HUES64 (cell line): ENCODE measurements around the gene PFN1.
"Not testable (repeated sequence)": the region's sequence is repeated elsewhere in the genome, so short reads cannot be mapped to it uniquely, and the experiment has no call there.

ENCODE experiments used
- H3K27ac ChIP-seq: 2 replicates; pipeline ENCODE4 v1.7.0; 2013; ENCODE audit warnings: low read depth, low read length, inconsistent platforms
- H3K27me3 ChIP-seq: 2 replicates; pipeline ENCODE4 v1.6.1; 2013; ENCODE audit warnings: mild to moderate bottlenecking, low read length; ENCODE audit not compliant: insufficient read depth
- H3K36me3 ChIP-seq: 2 replicates; pipeline ENCODE4 v1.6.1; 2013; ENCODE audit warnings: mild to moderate bottlenecking, low read length; ENCODE audit not compliant: insufficient read depth
- H3K4me1 ChIP-seq: 2 replicates; pipeline ENCODE4 v1.6.1; 2013; ENCODE audit warnings: mild to moderate bottlenecking, low read length, moderate library complexity; ENCODE audit not compliant: insufficient read depth
- H3K4me3 ChIP-seq: 2 replicates; pipeline ENCODE4 v1.5.1; 2013; ENCODE audit warnings: mild to moderate bottlenecking, low read length, moderate library complexity
- H3K9ac ChIP-seq: 2 replicates; pipeline ENCODE4 v1.6.1; 2013; ENCODE audit warnings: mild to moderate bottlenecking, low read depth, low read length
- H3K9me3 ChIP-seq: 2 replicates; pipeline ENCODE4 v1.6.1; 2013; ENCODE audit warnings: low read depth, low read length; ENCODE audit not compliant: insufficient read depth
- WGBS: fragments of 150-250, 120-280 bp; methylation state at CpG from one replicate; pipeline ENCODE4 v1.1.7; 2013; ENCODE audit warnings: missing lambda C conversion rate; 5-methylcytosine and 5-hydroxymethylcytosine counted together

PFN1 gene

DNA sequence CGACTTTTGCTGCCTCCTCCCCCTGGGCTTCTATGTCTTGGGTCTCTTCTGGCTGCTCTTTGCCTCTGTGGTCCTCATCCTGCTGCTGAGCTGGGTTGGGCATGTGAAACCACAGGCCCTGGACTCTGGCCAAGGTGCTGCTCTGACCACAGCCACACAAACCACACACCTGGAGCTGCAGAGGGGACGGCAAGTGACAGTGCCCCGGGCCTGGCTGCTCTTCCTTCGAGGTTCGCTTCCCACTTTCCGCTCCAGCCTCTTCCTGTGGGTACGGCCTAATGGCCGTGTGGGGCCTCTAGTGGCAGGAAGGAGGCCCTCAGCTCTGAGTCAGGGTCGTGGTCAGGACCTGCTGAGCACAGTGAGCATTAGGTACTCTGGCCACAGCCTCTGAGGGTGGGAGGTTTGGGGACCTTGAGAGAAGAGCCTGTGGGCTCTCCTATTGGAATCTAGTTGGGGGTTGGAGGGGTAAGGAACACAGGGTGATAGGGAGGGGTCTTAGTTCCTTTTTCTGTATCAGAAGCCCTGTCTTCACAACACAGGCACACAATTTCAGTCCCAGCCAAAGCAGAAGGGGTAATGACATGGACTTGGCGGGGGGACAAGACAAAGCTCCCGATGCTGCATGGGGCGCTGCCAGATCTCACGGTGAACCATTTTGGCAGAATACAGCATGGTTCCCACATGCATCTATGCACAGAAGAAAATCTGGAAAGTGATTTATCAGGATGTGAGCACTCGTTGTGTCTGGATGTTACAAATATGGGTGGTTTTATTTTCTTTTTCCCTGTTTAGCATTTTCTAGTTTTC lies 14.0 kb downstream of the PFN1 start:
- H3K4me3 ChIP-seq = no peak overlapping the region

DNA sequence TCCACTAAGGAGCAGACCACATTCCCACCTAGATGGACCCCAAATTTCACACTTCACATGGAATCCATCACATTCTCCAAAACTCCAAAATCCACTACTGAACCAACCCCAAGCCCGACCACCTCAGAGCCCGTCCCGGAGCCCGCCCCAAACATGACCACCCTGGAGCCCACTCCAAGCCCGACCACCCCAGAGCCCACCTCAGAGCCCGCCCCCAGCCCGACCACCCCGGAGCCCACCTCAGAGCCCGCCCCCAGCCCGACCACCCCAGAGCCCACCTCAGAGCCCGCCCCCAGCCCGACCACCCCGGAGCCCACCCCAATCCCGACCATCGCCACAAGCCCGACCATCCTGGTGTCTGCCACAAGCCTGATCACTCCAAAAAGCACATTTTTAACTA lies 14.7 kb downstream of the PFN1 start:
- no peaks in the 10 kb centered on the region for H3K9me3 ChIP-seq
- peaks cover 21% of the 10 kb centered on the region for H3K36me3 ChIP-seq
- H3K27ac ChIP-seq = no peak overlapping the region
- H3K4me3 ChIP-seq = no peak overlapping the region
- no peak overlapping the region for H3K9ac ChIP-seq
- peaks cover 3% of the 10 kb centered on the region; the same call in 1 of the 2 replicates for H3K4me1 ChIP-seq
- WGBS = 92% methylated on average over 16 of the region's 16 CpGs
- H3K27me3 ChIP-seq = no peaks in the 10 kb centered on the region

More for the DNA sequence above, 14.0 kb downstream of the PFN1 start:
- 0 out of 2 replicates have a peak overlapping the region, but pooled peaks have one; percentile 6 for H3K27ac ChIP-seq
- H3K27me3 ChIP-seq = no peaks in the 10 kb centered on the region
- no peaks in the 10 kb centered on the region for H3K9me3 ChIP-seq
- H3K36me3 ChIP-seq = peaks cover 21% of the 10 kb centered on the region
- H3K9ac ChIP-seq = no peak overlapping the region
- peaks cover 9% of the 10 kb centered on the region; the same call in 1 of the 2 replicates for H3K4me1 ChIP-seq
- WGBS = 67% methylated on average over 14 of the region's 14 CpGs

DNA sequence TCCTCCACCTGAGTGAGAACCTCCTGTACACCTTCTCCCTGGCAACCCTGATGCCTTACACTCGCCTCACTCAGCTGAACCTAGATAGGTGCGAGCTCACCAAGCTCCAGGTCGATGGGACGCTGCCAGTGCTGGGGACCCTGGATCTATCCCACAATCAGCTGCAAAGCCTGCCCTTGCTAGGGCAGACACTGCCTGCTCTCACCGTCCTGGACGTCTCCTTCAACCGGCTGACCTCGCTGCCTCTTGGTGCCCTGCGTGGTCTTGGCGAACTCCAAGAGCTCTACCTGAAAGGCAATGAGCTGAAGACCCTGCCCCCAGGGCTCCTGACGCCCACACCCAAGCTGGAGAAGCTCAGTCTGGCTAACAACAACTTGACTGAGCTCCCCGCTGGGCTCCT lies 15.6 kb downstream of the PFN1 start:
- Histone ChIP-seq H3K36me3 (peaks cover 13% of the 10 kb centered on the region), H3K9ac (no peak overlapping the region), H3K27ac (no peak overlapping the region), H3K27me3 (no peaks in the 10 kb centered on the region), H3K4me3 (no peak overlapping the region), H3K4me1 (no peaks in the 10 kb centered on the region), H3K9me3 (no peaks in the 10 kb centered on the region)
- WGBS = 90% methylated on average over 12 of the region's 12 CpGs

DNA sequence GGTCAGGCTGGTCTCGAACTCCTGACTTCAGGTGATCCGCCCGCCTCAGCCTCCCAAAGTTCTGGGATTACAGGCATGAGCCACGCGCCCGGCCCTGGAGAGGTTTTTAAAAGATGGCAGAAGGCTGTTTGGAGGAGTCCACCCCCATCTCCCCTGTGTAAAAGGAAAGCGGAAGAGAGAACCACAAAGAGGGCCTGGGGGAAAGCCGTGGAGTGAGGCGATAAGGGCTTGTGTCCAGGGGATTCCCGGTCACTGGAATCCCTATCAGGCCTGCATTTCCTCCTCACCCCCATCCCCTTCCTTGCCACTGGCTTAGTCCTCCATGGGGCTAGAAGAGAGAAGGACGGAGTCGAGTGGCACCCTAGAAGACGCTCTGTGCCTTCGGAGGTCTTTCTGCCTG lies 16.4 kb downstream of the PFN1 start, which contains the start of gene GP1BA:
Gene GP1BA, plus strand, starts transcription at position 315 of the 400 bp plus-strand sequence. CDS start 328 bp downstream, outside the sequence.
- H3K27me3 ChIP-seq = no peaks in the 10 kb centered on the region
- no peak within 1 kb of the TSS for H3K27ac ChIP-seq
- H3K9me3 ChIP-seq = no peaks in the 10 kb centered on the region
- 93% methylated on average over 14 of the region's 14 CpGs for WGBS
- peaks cover 5% of the 10 kb centered on the region for H3K36me3 ChIP-seq
- no peak within 1 kb of the TSS for H3K4me3 ChIP-seq
- no peaks in the 10 kb centered on the region for H3K4me1 ChIP-seq
- no peak within 1 kb of the TSS for H3K9ac ChIP-seq

GRCh38 chr17:4928881-4929280 lies 19.4 kb downstream of the PFN1 start:
- Histone ChIP-seq H3K9me3 (no peaks in the 10 kb centered on the region), H3K27ac (no peak overlapping the region), H3K27me3 (no peaks in the 10 kb centered on the region), H3K36me3 (no peaks in the 10 kb centered on the region), H3K4me3 (no peak overlapping the region), H3K4me1 (no peaks in the 10 kb centered on the region), H3K9ac (no peak overlapping the region)
- WGBS = 97% methylated on average over 18 of the region's 18 CpGs

DNA sequence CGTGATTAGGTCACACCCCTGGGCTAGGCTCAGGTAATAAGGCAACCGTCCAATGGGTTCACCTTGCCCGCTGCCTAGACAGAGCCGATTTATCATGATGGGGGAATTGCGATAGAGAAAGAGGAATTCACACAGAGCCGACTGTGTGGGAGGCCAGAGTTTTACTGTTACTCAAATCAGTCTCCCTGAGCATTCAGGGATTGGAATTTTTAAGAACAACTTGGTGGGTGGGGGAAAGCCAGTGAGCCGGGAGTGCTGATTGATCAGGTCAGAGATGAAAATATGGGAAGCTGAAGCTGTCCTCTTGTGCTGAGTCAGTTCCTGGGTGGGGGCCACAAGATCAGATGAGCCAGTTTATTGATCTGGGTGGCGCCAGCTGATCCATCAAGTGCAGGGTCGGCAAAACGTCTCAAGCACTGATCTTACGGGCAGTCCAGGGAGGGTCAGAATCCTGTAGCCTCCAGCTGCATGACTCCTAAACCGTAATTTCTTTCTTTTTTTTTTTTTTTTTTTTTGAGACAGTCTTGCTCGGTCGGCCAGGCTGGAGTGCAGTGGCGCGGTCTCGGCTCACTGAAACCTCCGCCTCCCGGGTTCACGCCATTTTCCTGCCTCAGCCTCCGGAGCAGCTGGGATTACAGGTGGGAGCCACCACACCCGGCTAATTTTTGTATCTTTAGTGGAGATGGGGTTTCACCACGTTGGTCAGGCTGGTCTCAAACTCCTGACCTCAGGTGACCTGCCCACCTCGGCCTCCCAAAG lies 21.6 kb downstream of the PFN1 start:
- not testable (repeated sequence) for H3K27ac ChIP-seq, H3K9ac ChIP-seq, H3K36me3 ChIP-seq, H3K9me3 ChIP-seq, H3K27me3 ChIP-seq, H3K4me3 ChIP-seq, H3K4me1 ChIP-seq
- 95% methylated on average over 24 of the region's 24 CpGs for WGBS

GRCh38 chr17:4921320-4921719 lies 27.0 kb downstream of the PFN1 start:
- H3K9ac ChIP-seq = no peak overlapping the region
- peaks cover 10% of the 10 kb centered on the region for H3K4me1 ChIP-seq
- H3K27me3 ChIP-seq = no peaks in the 10 kb centered on the region
- no peaks in the 10 kb centered on the region for H3K9me3 ChIP-seq
- no peak overlapping the region for H3K4me3 ChIP-seq
- 98% methylated on average over 3 of the region's 4 CpGs for WGBS
- H3K27ac ChIP-seq = no peak overlapping the region
- no peaks in the 10 kb centered on the region for H3K36me3 ChIP-seq

- no peak overlapping the region for H3K27ac ChIP-seq
- no peaks in the 10 kb centered on the region for H3K36me3 ChIP-seq
- H3K9ac ChIP-seq = no peak overlapping the region
- H3K4me3 ChIP-seq = no peak overlapping the region
- H3K4me1 ChIP-seq = peaks cover 10% of the 10 kb centered on the region
- no peaks in the 10 kb centered on the region for H3K27me3 ChIP-seq
- 95% methylated on average over 9 of the region's 10 CpGs for WGBS
- no peaks in the 10 kb centered on the region for H3K9me3 ChIP-seq
These were observed 27.8 kb downstream of the PFN1 start for GRCh38 chr17:4920351-4921048.

- Histone ChIP-seq H3K27ac (no peak overlapping the region; the same call in 1 of the 2 replicates), H3K9me3 (no peaks in the 10 kb centered on the region), H3K4me3 (no peak overlapping the region), H3K27me3 (no peaks in the 10 kb centered on the region), H3K4me1 (peaks cover 10% of the 10 kb centered on the region), H3K36me3 (no peaks in the 10 kb centered on the region), H3K9ac (no peak overlapping the region)
- 67% methylated on average over 7 of the region's 8 CpGs for WGBS
These were observed 28.8 kb downstream of the PFN1 start for GRCh38 chr17:4919511-4920047.

DNA sequence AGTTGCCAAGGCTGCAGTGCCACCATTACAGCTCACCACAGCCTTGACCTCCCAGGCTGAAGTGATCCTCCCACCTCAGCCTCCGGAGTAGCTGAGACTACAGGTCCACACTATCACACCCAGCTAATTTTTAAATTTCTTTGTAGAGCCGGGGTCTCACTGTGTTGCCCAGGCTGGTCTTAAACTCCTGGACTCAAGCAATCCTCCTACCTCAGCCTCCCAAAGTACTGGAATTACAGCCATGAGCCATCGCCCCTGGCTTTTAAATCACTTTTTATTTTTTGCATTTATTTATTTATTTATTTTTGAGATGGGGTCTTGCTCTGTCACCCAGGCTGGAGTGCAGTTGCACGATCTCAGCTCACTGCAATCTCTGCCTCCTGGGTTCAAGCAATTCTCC lies 33.8 kb downstream of the PFN1 start:
- not testable (repeated sequence) for H3K9me3 ChIP-seq, H3K4me3 ChIP-seq, H3K36me3 ChIP-seq, H3K27me3 ChIP-seq, H3K4me1 ChIP-seq, H3K27ac ChIP-seq, H3K9ac ChIP-seq
- WGBS = 96% methylated on average over 4 of the region's 4 CpGs

- no peaks in the 10 kb centered on the region for H3K4me1 ChIP-seq
- no peaks in the 10 kb centered on the region for H3K27me3 ChIP-seq
- no peak overlapping the region for H3K9ac ChIP-seq
- no peaks in the 10 kb centered on the region for H3K9me3 ChIP-seq
- H3K4me3 ChIP-seq = no peak overlapping the region
- H3K27ac ChIP-seq = no peak overlapping the region
- H3K36me3 ChIP-seq = no peaks in the 10 kb centered on the region
- whole genome bisulfite sequencing = 100% methylated on average over 1 of the region's 1 CpG
These were observed 34.3 kb downstream of the PFN1 start for GRCh38 chr17:4913994-4914393.
